Activated CD4-positive, alpha-beta T cell treated with anti-CD3 and anti-CD28 coated beads for 24 hours (primary cell): ENCODE data around the gene MYOM3.

Source experiments
- DNase-seq, 2 donors: peaks; one replicate each; pipeline ENCODE4 v3.0.0-alpha.2; 2020; ENCODE audit warnings: low read depth in 2 of 2

MYOM3 gene

DNA sequence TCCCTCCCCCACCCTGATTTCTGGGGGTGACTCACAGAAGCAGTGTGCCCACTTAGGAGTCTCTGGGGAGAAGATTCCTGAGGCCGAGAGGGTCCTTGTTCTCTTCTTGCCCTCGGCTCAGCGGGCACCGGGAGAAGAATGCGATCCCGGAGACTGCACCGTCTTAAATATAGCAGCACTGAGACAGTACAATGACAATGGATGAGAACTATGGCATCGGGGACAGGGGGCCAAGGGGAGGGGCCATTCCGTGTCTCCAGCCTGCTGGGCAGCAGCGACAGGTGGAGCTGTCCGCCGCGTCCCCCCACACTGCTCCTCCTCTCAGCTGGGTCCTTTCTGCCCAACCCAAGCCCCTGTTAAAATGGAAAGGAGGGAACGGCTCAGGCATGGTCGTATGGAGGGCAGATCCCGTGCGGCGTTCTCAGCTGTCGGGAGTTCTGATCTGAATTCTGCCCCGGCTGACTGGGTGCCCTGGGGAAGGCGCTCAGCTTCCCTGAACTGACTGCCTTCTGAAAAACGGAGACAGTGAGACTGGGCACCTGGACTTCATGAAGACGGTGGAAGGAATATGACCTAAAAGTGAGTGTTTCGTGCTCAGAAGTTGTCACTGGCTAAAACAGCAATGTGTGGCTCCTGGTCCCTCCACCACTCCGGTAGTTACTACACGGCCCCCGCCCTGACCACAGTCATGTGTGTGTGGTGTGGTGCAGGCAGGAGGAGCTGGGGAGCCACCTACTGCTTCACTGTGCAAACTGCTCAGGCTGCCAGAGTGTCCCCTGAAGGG lies at the start of gene MYOM3:
MYOM3 (minus strand) TSS at position 140 of the 784 bp plus-strand sequence. CDS start 3,499 bp downstream, outside the sequence.
- DNase-seq = peak; percentile 6 to 27

GRCh38 chr1:24161270-24161669 lies 49.3 kb upstream of the MYOM3 start:
- no peak for DNase-seq

GRCh38 chr1:24159366-24159765 lies 47.4 kb upstream of the MYOM3 start:
- DNase-seq = no peak

- DNase-seq = no peak
Measured at GRCh38 chr1:24157918-24158481, 46.1 kb upstream of the MYOM3 start.

DNA sequence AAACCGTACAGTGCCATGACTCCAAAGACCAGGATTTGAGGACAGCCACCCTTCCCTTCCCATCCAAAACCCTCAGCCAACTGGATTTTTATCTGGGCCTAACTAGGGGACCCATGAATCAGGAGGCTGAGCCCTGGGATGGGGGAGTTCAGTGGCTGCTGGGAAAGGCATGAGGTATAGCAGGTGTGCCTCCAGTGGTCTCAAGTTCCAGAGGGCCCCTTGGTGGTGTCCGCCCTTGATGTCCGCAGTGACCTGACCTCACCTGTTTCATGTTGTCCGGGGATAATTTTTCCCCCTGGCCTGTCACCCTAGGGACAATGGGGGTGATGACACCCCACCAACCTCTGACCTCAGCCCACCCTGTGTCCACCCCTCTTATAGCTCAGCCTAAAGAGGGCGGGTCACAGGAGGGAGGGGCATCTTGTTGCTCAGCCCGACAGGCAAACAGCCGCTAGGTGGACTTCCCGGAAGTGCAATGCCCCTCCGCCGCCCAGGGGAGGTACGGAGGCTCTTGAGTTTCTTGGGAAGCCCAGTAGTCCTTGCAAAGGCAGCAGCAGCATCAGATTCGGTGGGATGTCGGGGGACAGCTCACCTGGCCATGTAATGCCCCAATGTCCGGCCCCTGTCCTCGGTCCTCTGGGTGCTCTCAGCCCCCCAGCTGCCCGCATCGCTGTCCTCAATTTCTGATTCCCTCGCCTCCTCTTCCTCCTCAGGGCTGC lies 44.8 kb upstream of the MYOM3 start:
- DNase-seq = no peak

GRCh38 chr1:24155011-24155782 lies 43.3 kb upstream of the MYOM3 start:
- no peak for DNase-seq

GRCh38 chr1:24154215-24154614 lies 42.3 kb upstream of the MYOM3 start:
- no peak for DNase-seq

DNA sequence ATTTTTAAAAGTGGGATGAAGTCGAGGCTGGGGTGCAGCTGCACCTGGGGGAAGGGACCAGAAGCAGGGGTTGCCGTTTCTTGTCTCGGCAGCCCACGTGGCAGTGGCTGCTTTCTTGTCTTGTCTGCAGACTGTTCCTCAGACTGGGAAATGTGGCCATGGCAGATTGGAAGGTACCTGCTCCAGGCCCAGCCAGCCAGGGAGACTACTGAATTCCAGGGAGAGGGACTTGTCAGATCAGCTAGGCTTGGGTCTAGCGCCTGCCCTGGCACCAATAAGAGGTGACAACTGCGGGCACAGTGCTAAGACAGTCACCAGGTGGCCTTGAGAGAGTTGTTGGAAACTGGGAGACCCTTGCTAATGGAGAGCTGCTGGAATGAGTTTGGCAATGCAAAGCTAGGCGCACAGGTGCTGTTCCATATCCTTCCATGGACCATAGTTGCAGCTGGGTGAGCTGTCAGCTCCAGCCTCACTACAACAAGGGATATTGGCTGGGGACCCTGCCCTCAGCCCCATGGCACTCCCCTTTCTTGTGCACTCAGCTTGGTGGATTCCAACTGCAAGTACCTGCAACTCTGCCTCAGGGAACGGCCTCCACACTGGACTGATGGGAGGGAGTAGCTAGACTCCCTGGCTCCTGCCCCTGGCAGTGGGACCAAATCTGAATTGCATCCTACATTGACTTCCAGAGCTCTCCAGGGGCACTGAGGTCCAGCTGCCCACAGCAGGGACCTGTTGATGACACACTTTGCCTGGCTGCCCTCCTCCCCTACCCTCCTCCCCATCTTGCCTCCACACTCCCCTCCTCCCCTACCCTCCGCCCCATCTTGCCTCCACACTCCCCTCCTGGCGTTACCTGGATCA lies 40.9 kb upstream of the MYOM3 start:
- no peak for DNase-seq

GRCh38 chr1:24151175-24151533 lies 39.2 kb upstream of the MYOM3 start:
- DNase-seq = no peak

- peak; percentile 89 to 91 for DNase-seq
Measured at GRCh38 chr1:24150234-24151174, 38.6 kb upstream of the MYOM3 start.

DNA sequence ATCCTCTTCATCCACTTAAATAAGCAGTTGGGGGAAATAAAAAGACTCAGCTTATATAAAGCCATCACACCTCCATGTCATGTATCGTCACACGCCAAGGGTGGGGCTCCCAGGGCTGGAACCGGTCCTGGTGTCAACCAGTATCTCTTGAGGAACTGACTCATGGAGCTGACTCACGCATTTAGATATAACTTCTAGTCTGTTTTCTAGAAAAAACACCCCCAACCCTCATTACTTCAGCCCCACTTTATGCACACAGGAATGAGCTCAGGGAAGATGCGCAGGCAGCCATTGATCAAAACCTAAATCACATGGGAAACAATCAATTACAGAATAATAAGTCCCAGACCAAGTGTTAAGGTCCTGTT lies 37.9 kb upstream of the MYOM3 start:
- DNase-seq = peak; percentile 42 to 44

DNA sequence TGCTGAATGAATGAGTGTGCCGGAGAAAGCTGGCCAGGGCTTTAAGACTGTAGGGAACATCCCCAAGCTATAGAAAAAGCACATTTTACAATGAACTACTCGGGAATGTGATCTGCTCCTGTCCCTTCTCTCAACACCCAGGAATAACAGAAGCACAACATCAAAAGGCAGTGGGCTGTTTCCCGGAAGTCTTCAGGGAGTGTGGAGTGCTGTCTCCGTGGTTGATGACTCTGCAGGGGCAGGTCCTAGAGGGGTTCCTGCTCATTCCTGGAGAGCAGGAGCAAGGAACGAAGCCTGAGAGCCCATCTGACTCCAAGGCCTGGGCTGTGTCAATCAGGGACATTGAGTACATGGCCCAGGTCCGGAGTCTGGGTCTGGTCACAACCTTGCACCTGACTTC lies 35.9 kb upstream of the MYOM3 start:
- DNase-seq = no peak

DNA sequence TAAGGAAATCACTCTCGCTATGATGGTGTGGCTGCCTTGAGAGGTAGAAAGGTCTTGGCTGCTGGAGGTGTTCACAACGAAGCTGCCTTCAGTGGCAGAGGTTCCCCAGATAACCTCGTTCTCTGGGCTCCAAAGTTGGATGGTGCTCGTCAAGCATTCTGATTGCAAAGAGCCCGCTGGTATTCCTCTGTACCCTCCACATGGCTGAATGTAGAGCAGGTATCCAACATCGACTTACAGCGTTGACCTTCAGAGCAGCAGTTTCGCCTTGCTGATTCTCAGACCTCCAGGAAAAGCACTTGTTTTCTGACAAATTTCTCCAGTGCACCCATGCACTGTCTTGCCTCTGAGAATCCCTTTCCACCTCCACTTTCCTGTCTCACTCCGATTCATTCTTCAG lies 35.3 kb upstream of the MYOM3 start:
- no peak for DNase-seq

GRCh38 chr1:24142546-24143534 lies 30.9 kb upstream of the MYOM3 start, which contains the start of gene IL22RA1:
Gene IL22RA1, minus strand, starts transcription at chr1:24143140. Its CDS starts 58 bp downstream, at chr1:24143082.
- no peak for DNase-seq

DNA sequence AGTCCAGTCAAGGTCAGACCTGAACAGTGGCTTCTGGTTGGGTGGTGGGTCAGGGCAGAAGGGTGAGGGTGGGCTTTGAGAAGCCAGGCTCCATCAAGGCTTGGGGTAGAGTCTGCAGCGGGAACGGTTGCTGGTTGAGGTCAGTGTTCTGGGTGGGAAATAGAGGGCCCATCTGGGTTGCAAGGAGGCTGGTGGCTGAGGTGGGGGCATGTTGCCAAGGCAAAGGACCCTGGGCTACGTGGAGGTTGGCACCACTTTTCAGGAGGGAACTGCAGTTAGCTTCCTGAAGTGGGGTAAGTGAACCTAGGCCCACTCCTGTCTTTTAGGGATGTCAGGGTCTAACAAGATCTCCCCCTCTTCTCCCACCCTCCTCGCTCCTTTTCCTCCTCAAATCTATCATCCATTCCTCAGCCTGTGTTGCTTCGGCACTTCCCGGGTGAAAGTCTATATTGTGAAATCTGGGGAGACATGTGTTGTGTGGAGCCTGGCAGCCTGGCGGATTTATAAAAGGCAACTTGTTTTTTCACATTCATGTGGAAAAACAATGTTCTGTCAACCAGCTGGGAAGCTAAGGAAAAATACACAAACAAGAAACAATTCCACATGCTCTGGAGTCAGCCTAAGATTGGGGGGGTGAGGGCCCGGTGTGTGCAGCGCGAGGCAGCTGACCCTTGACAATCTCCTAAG lies 29.5 kb upstream of the MYOM3 start:
- no peak for DNase-seq

GRCh38 chr1:24140741-24141181 lies 28.8 kb upstream of the MYOM3 start:
- no peak for DNase-seq

- DNase-seq = no peak
Measured at GRCh38 chr1:24139841-24140425, 28.0 kb upstream of the MYOM3 start.

DNA sequence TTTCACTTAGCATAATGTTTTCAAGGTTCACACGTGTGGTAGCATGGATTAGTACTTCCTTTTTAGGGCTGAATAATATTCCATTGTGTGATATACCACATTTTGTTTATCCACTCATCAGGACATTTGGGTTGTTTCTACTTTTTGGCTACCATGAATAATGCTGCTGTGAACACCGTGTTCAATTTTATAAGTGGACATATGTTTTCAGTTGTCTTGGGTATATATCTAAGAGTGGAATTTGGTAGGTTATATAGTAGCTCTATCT lies 27.2 kb upstream of the MYOM3 start:
- no peak for DNase-seq
